Measurements from ENCODE around the gene SLC7A6.

DNA sequence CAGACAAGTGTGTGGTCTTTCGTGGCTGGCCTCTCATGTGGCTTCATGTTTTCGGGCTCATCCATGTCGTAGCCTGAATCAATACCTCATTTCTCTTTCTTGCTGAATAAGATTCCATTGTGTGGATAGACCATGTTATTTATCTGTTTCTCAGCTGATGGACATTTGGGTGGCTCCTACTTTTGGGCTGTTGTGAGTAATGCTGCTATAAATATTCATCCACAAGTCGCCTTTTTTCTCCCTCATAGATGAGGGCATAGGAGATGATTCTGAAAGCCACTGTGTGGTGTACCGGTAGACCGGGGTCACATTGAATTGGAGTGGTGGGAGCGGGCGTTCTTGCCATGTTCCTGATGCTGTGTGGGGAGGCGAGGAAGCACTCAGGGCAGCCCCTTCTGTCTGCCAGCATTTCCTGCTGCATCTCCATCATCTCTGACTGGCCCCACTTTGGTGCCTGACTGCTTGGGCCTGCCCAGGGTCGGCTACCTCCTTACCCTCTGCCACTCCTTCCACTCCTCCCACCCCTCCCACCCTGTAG, 86.6 kb downstream of the SLC7A6 start:
- TF ChIP-seq, protein P1, sequence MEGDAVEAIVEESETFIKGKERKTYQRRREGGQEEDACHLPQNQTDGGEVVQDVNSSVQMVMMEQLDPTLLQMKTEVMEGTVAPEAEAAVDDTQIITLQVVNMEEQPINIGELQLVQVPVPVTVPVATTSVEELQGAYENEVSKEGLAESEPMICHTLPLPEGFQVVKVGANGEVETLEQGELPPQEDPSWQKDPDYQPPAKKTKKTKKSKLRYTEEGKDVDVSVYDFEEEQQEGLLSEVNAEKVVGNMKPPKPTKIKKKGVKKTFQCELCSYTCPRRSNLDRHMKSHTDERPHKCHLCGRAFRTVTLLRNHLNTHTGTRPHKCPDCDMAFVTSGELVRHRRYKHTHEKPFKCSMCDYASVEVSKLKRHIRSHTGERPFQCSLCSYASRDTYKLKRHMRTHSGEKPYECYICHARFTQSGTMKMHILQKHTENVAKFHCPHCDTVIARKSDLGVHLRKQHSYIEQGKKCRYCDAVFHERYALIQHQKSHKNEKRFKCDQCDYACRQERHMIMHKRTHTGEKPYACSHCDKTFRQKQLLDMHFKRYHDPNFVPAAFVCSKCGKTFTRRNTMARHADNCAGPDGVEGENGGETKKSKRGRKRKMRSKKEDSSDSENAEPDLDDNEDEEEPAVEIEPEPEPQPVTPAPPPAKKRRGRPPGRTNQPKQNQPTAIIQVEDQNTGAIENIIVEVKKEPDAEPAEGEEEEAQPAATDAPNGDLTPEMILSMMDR (IDR thresholded peaks at IDR 0.05): no peak
- TF ChIP-seq POLR2A (IDR thresholded peaks at IDR 0.05) (no peak), EP300 (IDR thresholded peaks at IDR 0.05) (no peak)
